Measurements from ENCODE around the gene MKLN1. TPM values are rescaled to one million over a fixed set of nuclear protein-coding genes. Genes with fewer than 3 reads are reported as not detected.

MKLN1 gene
- total RNA-seq, 1 donor from 2014 or later, result 55.9 TPM

DNA sequence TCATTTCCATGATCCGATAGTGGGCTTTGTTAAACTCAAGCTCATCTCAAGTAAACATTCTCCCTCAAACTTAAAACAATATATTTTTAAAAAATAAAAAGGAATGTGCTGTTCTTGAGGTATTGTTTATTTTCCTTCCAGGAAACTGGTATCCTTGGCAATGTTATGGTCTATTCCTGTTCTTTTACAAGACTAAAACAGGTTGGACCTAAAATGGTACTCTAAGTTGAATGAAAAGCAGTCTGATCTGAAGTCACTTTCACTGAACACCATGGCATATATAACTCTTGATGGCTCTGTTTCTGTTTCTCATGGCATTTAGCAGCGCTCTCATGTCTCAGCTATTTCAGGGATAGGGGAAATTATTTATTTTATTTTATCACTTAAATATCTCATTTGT is 158.7 kb downstream of the MKLN1 start:
- H3K4me3 Mint-ChIP-seq (ENCODE audit: low read depth), result no peak overlapping the region
- no peaks in the 10 kb centered on the region for H3K9me3 Mint-ChIP-seq (ENCODE audit: low read depth)
- TF ChIP-seq CTCF (IDR thresholded peaks at IDR 0.05; ENCODE audit: unreplicated experiment), result no peak
- H3K27ac Mint-ChIP-seq, result peak overlapping the region; percentile 76
- no peaks in the 10 kb centered on the region for H3K27me3 Mint-ChIP-seq
- no peak for DNase-seq (ENCODE audit: low spot score, unreplicated experiment)
- H3K36me3 Mint-ChIP-seq (ENCODE audit: insufficient read depth), result peaks cover 7% of the 10 kb centered on the region
- no peaks in the 10 kb centered on the region for H3K4me1 Mint-ChIP-seq (ENCODE audit: low read depth)

- no peak overlapping the region for H3K4me3 Mint-ChIP-seq (ENCODE audit: low read depth)
- no peaks in the 10 kb centered on the region for H3K4me1 Mint-ChIP-seq (ENCODE audit: low read depth)
- H3K9me3 Mint-ChIP-seq (ENCODE audit: low read depth), result no peaks in the 10 kb centered on the region
- peaks cover 5% of the 10 kb centered on the region for H3K36me3 Mint-ChIP-seq (ENCODE audit: insufficient read depth)
- H3K27ac Mint-ChIP-seq, result no peak overlapping the region
- DNase-seq (ENCODE audit: low spot score, unreplicated experiment), result no peak
- no peak for TF ChIP-seq CTCF (IDR thresholded peaks at IDR 0.05; ENCODE audit: unreplicated experiment)
- H3K27me3 Mint-ChIP-seq, result no peaks in the 10 kb centered on the region
Observed at GRCh38 chr7:131487217-131487616, 159.5 kb downstream of the MKLN1 start.

DNA sequence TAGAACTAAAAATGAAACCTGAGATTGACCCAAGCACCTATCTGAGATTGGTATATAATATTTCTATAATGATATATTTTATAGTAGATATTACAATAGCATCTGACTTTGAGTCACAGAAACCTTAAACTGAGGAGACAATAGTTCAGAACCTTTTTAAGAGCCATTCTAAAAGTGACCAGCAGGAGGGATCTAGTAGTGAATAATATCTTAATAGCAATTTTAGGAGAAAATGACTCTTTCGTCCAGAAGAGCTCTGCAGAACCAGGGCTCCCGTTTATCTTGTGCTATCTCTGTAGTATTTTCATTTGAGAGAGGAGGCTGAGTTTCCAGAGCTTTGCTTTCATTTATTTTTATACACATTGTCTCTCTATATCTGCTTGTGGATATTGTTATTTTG is 160.7 kb downstream of the MKLN1 start:
- peaks cover 5% of the 10 kb centered on the region for H3K36me3 Mint-ChIP-seq (ENCODE audit: insufficient read depth)
- H3K27me3 Mint-ChIP-seq, result no peaks in the 10 kb centered on the region
- no peaks in the 10 kb centered on the region for H3K4me1 Mint-ChIP-seq (ENCODE audit: low read depth)
- DNase-seq (ENCODE audit: low spot score, unreplicated experiment), result no peak
- H3K9me3 Mint-ChIP-seq (ENCODE audit: low read depth), result no peaks in the 10 kb centered on the region
- H3K27ac Mint-ChIP-seq, result no peak overlapping the region
- TF ChIP-seq CTCF (IDR thresholded peaks at IDR 0.05; ENCODE audit: unreplicated experiment), result peak; percentile 17
- no peak overlapping the region for H3K4me3 Mint-ChIP-seq (ENCODE audit: low read depth)

DNA sequence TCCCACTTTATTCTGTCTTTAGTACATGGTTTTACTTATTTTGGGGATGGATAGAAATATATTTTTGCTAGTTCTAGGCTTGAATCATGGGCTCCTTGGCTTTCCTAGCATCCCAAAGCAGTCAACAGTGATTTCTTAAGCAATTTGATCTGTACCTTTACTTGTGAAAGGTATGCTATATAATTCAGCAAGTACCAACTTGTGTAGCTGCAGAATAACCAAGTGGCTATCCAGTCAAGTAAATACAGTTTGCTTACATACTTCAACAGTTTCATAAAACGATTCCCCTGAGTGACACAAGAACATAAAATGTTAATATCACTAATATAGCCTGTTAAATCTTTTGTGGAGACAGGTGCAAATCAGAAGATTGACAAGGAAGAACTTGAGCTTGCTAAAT is 161.5 kb downstream of the MKLN1 start:
- H3K27ac Mint-ChIP-seq, result no peak overlapping the region
- no peak for DNase-seq (ENCODE audit: low spot score, unreplicated experiment)
- peaks cover 2% of the 10 kb centered on the region for H3K36me3 Mint-ChIP-seq (ENCODE audit: insufficient read depth)
- H3K27me3 Mint-ChIP-seq, result no peaks in the 10 kb centered on the region
- no peaks in the 10 kb centered on the region for H3K4me1 Mint-ChIP-seq (ENCODE audit: low read depth)
- H3K4me3 Mint-ChIP-seq (ENCODE audit: low read depth), result no peak overlapping the region
- no peak for TF ChIP-seq CTCF (IDR thresholded peaks at IDR 0.05; ENCODE audit: unreplicated experiment)
- H3K9me3 Mint-ChIP-seq (ENCODE audit: low read depth), result no peaks in the 10 kb centered on the region

- Mint-ChIP-seq H3K9me3 (ENCODE audit: low read depth) (no peaks in the 10 kb centered on the region), H3K27ac (no peak overlapping the region), H3K27me3 (no peaks in the 10 kb centered on the region), H3K36me3 (ENCODE audit: insufficient read depth) (peaks cover 2% of the 10 kb centered on the region), H3K4me3 (ENCODE audit: low read depth) (no peak overlapping the region), H3K4me1 (ENCODE audit: low read depth) (no peaks in the 10 kb centered on the region)
- TF ChIP-seq CTCF (IDR thresholded peaks at IDR 0.05; ENCODE audit: unreplicated experiment), result no peak
- no peak for DNase-seq (ENCODE audit: low spot score, unreplicated experiment)
Observed at GRCh38 chr7:131489881-131490280, 162.2 kb downstream of the MKLN1 start.

Measured in progenitor cell of endocrine pancreas (in vitro differentiated cells).